HEK293 (cell line): Measurements from ENCODE around the gene OR13J1.

Source experiments
- CTCF ChIP-seq: fragments of 450-650 bp; formaldehyde crosslinking; IDR thresholded peaks from 2 replicates; pipeline ENCODE4 v1.5.1; 2016; ENCODE audit warnings: missing biosample characterization, missing genetic modification characterization
- ZNF26 ChIP-seq: fragments of 450-650 bp; formaldehyde crosslinking; IDR thresholded peaks from 2 replicates; pipeline ENCODE4 v1.5.1; 2016; ENCODE audit warnings: missing biosample characterization, missing genetic modification characterization
- ZNF623 ChIP-seq: fragments of 450-650 bp; formaldehyde crosslinking; IDR thresholded peaks from 2 replicates; pipeline ENCODE4 v1.5.1; 2016; ENCODE audit warnings: missing biosample characterization, missing genetic modification characterization
- ZNF785 ChIP-seq: fragments of 450-650 bp; formaldehyde crosslinking; IDR thresholded peaks from 2 replicates; pipeline ENCODE4 v1.5.1; 2016; ENCODE audit warnings: missing biosample characterization, missing genetic modification characterization
- TF ChIP-seq, protein P1 (sequence below): fragments of 450-650 bp; formaldehyde crosslinking; IDR thresholded peaks from 2 replicates; pipeline ENCODE4 v1.5.1; 2016; ENCODE audit warnings: missing biosample characterization, missing genetic modification characterization, borderline replicate concordance

DNA sequence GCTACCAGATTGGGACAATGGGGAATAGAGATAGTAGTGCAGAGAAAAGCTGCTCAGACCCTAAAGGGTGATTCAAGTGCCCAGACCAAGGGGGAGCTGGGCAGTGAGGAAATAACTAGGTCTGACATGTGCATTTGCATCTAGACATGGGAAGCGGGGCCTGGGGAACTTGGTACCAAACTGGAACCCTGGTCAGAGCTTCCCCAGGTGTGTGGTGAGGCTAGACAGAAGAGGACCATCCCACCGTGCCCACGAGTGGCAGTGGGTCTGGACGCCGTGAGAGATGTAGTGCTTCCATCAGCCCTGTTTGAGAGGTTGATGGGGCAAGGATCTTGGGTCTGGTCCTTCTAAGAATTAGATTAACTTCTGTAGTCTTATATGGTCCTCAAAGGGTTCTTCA is 33.6 kb downstream of the OR13J1 start:
- TF ChIP-seq, protein P1, sequence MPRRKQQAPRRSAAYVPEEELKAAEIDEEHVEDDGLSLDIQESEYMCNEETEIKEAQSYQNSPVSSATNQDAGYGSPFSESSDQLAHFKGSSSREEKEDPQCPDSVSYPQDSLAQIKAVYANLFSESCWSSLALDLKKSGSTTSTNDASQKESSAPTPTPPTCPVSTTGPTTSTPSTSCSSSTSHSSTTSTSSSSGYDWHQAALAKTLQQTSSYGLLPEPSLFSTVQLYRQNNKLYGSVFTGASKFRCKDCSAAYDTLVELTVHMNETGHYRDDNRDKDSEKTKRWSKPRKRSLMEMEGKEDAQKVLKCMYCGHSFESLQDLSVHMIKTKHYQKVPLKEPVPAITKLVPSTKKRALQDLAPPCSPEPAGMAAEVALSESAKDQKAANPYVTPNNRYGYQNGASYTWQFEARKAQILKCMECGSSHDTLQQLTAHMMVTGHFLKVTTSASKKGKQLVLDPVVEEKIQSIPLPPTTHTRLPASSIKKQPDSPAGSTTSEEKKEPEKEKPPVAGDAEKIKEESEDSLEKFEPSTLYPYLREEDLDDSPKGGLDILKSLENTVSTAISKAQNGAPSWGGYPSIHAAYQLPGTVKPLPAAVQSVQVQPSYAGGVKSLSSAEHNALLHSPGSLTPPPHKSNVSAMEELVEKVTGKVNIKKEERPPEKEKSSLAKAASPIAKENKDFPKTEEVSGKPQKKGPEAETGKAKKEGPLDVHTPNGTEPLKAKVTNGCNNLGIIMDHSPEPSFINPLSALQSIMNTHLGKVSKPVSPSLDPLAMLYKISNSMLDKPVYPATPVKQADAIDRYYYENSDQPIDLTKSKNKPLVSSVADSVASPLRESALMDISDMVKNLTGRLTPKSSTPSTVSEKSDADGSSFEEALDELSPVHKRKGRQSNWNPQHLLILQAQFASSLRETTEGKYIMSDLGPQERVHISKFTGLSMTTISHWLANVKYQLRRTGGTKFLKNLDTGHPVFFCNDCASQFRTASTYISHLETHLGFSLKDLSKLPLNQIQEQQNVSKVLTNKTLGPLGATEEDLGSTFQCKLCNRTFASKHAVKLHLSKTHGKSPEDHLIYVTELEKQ (tag by site-specific recombination): no peak
- no peak for TF ChIP-seq ZNF785 (tag by site-specific recombination)
- no peak for TF ChIP-seq CTCF (tag by site-specific recombination)
- no peak for TF ChIP-seq ZNF623 (tag by site-specific recombination)
- no peak for TF ChIP-seq ZNF26 (tag by site-specific recombination)
